ENCODE measurements around the gene CFAP69.

DNA sequence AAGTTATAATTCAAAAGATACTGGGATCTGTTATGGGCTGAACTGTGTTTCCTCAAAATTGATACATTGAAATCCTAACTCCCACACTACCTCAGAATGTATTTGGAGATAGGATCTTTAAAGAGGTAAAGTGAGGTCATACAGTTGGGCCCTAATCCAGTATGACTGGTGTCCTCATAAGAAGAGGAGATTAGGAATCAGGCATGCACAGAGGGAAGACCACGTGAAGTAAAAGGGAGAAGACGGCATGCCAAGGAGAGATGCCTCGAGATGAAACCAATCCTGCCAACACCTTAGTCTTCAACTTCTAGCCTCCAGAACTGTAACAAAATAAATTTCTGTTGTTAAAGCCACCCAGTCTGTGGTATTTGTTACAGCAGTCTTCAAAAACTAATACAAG lies 5.9 kb upstream of the CFAP69 start:
- no peak for TF ChIP-seq POLR2A (IDR thresholded peaks at IDR 0.05; ENCODE audit: borderline replicate concordance, extremely low read depth, insufficient read depth, insufficient read length)
- TF ChIP-seq ZNF274 (IDR thresholded peaks at IDR 0.05; ENCODE audit: low read depth, low read length) = no peak
- no peak for TF ChIP-seq FOSL1 (IDR thresholded peaks at IDR 0.05; ENCODE audit: low read depth)
